ENCODE results near the gene KRT1.
A peak's percentile ranks its signal among the peaks of the same experiment; 100 is the strongest.
"Not testable (repeated sequence)": the region's sequence is repeated elsewhere in the genome, so short reads cannot be mapped to it uniquely, and the experiment has no call there.

Gene KRT1

DNA sequence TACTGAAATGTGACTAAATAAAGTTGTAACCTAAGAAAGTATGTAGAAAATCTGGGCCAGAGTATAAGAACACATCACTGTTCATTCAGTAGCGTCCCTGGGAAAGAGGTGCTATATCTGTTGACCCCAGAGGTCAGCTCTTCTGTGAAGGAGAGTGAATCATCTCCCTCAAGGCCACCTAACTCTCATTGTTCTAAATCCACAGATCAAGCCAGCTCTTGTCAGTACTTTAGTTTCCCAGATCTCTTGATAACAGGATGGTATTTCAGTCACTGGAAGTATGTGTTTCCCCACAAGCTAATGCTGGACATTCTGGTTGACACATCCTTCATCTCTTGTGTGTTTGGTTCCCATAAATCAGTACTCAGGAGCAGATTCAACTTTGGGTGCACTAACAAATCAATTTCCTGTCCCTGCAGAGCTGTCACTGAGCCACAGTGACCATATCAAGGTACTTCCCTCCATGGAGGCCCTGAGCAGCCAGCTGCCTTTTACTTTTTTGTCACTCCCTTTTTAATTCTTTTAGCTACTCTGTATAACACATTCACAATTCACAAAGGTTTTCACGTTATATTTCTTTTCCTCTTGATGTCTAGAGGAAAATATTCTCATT is 7.8 kb downstream of the KRT1 start:
- H3K4me3 ChIP-seq (ENCODE audit: low read depth, low read length): no peak overlapping the region
- no peak for DNase-seq (ENCODE audit: low read depth)

GRCh38 chr12:52670961-52671360 is 9.2 kb downstream of the KRT1 start:
- H3K4me3 ChIP-seq (ENCODE audit: low read depth, low read length): no peak overlapping the region
- DNase-seq (ENCODE audit: low read depth): no peak
- no peak for TF ChIP-seq CTCF (IDR thresholded peaks at IDR 0.05; ENCODE audit: control insufficient read depth, extremely low read depth, insufficient read depth)

More for the DNA sequence above, 7.8 kb downstream of the KRT1 start:
- no peak for TF ChIP-seq CTCF (IDR thresholded peaks at IDR 0.05; ENCODE audit: control insufficient read depth, extremely low read depth, insufficient read depth)

DNA sequence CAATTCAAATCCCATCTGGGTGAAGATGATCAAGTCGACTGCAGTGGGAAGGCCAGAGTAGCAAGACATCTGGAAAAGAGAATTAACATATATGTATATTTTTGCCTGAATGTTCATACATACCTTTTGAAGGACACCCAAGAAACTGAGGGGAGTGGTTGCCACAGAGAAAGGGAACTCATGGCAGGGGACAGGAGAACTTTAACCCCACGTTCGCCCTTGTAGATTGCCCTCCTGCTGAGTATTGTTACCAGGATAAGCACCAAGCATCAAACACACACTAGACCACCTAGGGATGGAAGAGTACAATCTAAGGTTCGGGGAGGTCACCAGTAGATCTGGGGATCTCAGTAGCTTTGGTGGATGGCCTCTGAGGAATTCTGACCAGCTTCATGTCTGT is 9.7 kb downstream of the KRT1 start:
- H3K4me3 ChIP-seq (ENCODE audit: low read depth, low read length): no peak overlapping the region
- TF ChIP-seq CTCF (IDR thresholded peaks at IDR 0.05; ENCODE audit: control insufficient read depth, extremely low read depth, insufficient read depth): no peak
- DNase-seq (ENCODE audit: low read depth): no peak

DNA sequence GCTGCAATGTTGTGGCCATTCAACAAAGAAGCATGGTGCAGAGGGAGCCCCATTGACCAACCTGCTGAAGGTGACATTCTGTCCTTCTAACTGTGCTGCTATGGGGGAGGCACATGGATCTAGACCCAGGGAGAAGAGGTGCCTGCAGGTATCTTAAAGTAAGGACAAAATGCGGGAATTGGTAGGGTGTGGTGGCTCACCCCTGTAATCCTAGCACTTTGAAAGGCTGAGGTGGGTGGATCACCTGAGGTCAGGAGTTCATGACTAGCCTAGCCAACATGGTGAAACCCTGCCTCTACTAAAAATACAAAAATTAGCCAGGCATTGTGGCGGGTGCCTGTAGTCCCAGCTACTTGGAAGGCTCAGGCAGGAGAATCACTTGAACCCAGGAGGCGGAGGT is 10.3 kb downstream of the KRT1 start:
- H3K4me3 ChIP-seq (ENCODE audit: low read depth, low read length); DNase-seq (ENCODE audit: low read depth): not testable (repeated sequence)

DNA sequence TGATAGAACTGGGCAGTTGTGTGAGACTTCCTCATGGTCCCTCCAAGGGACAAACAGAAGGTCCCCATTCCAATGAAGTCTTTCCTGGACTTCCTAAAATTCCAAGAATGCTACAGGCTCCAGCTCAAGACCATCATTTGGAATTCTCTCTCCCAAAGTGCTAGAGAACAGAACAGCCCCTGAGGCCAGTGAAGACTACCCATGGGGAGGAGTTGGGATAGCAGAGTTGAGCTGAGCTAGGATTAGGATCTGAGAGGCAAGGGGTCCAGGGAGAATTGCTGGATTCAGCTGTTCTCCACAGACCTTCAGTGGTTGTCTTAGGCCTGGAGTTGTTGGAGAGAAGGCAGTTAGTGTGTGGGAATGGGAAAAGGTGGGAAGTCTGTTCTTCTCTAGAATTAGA is 10.8 kb downstream of the KRT1 start:
- no peak for DNase-seq (ENCODE audit: low read depth)
- TF ChIP-seq CTCF (IDR thresholded peaks at IDR 0.05; ENCODE audit: control insufficient read depth, extremely low read depth, insufficient read depth): no peak
- no peak overlapping the region for H3K4me3 ChIP-seq (ENCODE audit: low read depth, low read length)

DNA sequence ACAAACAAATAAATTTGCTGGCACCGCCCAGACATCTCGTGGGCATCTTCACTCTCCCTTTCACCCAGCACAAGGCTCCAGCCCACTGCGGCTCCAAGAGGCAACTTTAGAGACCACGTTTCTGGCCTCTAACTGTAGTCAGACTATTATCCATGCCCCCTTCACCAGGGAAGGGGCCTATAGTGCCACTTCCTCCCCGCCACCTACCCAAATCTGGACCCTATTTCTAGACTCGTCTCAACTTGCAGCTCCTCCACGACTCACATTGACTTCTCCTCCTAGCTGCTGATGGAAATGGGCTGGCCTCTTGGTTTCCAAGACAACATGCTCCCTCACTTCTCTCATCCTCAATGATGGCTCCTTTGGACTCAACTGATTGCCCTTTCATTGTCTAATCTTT is 12.3 kb downstream of the KRT1 start:
- DNase-seq (ENCODE audit: low read depth): no peak
- no peak for TF ChIP-seq CTCF (IDR thresholded peaks at IDR 0.05; ENCODE audit: control insufficient read depth, extremely low read depth, insufficient read depth)
- no peak overlapping the region for H3K4me3 ChIP-seq (ENCODE audit: low read depth, low read length)

- TF ChIP-seq CTCF (IDR thresholded peaks at IDR 0.05; ENCODE audit: control insufficient read depth, extremely low read depth, insufficient read depth): peak; percentile 55
- no peak for DNase-seq (ENCODE audit: low read depth)
- H3K4me3 ChIP-seq (ENCODE audit: low read depth, low read length): no peak overlapping the region
Measured at GRCh38 chr12:52667509-52667908, 12.7 kb downstream of the KRT1 start.

All from LNCaP clone FGC (cell line).